PFSK-1 (cell line): ENCODE data around the gene FZR1.

Experiments
- FOXP2 ChIP-seq: optimal IDR thresholded peaks from 2 replicates; pipeline ENCODE3; 2011; ENCODE audit warnings: borderline replicate concordance, control low read depth, inconsistent platforms; ENCODE audit not compliant: insufficient read depth; ENCODE audit errors: extremely low read length, extremely low read depth
- POLR2AphosphoS5 ChIP-seq: IDR thresholded peaks from 2 replicates; pipeline ENCODE4 v1.6.1; 2012; ENCODE audit warnings: low read depth, mild to moderate bottlenecking, control low read depth, low read length, moderate library complexity
- SIN3A ChIP-seq: IDR thresholded peaks from 2 replicates; pipeline ENCODE4 v1.6.1; 2012; ENCODE audit warnings: mild to moderate bottlenecking, low read length, moderate library complexity, borderline replicate concordance; ENCODE audit not compliant: insufficient read depth
- TAF1 ChIP-seq: IDR thresholded peaks from 2 replicates; pipeline ENCODE4 v1.6.1; 2012; ENCODE audit warnings: low read length, control low read depth, borderline replicate concordance; ENCODE audit not compliant: insufficient read depth
- TF ChIP-seq, protein P1 (sequence below), 2 experiments: IDR thresholded peaks; 2 replicates each; pipeline versions ENCODE4 v1.6.1 to v1.8.0; 2011 to 2012; ENCODE audit warnings: low read depth in 2 of 2, low read length in 2 of 2, control low read depth in 1 of 2, inconsistent platforms in 1 of 2, mild to moderate bottlenecking in 1 of 2, moderate library complexity in 1 of 2; ENCODE audit not compliant: insufficient read depth in 1 of 2

DNA sequence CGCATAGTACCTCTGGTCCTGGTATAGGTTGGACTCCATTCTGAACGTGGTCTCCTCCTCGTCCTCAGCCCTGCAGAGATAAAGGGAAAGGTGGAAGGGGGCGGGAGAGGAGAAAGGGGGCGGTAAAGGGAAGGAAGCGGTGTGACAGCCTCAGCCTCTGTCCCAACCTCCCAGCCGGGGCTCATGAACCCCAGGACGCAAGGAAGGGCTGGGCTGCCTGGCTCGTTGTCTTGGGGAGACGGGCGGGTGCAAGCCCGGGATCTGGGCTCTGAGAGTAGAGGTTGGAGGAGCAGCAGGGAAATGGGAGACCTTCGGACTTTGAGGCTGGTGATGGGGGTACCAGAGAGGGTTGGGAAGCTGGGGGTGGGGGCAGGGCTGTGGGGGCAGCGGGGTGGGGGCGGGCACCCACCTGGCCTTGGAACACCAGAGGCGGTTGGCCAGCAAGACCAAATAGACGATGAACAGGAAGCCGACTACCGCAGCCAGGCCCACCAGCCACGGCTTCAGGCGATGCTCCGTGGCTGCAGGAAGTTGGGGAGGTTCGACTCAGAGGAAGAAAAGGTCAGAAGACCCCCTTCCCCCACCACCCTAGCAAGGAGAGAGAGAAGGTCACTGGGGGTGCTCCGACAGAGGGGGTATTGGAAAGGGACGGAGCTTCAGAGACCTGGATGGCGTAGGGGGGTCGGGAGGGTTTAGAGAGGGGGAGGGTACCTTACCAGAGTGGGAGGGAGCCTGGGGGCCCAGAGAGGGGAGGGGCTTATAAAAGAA is 27.5 kb upstream of the FZR1 start:
- no peak for TF ChIP-seq POLR2AphosphoS5
- TF ChIP-seq, protein P1, sequence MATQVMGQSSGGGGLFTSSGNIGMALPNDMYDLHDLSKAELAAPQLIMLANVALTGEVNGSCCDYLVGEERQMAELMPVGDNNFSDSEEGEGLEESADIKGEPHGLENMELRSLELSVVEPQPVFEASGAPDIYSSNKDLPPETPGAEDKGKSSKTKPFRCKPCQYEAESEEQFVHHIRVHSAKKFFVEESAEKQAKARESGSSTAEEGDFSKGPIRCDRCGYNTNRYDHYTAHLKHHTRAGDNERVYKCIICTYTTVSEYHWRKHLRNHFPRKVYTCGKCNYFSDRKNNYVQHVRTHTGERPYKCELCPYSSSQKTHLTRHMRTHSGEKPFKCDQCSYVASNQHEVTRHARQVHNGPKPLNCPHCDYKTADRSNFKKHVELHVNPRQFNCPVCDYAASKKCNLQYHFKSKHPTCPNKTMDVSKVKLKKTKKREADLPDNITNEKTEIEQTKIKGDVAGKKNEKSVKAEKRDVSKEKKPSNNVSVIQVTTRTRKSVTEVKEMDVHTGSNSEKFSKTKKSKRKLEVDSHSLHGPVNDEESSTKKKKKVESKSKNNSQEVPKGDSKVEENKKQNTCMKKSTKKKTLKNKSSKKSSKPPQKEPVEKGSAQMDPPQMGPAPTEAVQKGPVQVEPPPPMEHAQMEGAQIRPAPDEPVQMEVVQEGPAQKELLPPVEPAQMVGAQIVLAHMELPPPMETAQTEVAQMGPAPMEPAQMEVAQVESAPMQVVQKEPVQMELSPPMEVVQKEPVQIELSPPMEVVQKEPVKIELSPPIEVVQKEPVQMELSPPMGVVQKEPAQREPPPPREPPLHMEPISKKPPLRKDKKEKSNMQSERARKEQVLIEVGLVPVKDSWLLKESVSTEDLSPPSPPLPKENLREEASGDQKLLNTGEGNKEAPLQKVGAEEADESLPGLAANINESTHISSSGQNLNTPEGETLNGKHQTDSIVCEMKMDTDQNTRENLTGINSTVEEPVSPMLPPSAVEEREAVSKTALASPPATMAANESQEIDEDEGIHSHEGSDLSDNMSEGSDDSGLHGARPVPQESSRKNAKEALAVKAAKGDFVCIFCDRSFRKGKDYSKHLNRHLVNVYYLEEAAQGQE (IDR thresholded peaks at IDR 0.05; ENCODE audit: insufficient read depth in 1 of 2, low read depth in 2 of 2, low read length in 2 of 2): no peak
- no peak for TF ChIP-seq TAF1
- no peak for TF ChIP-seq SIN3A
- TF ChIP-seq FOXP2: no peak
